IPS DF 4.7 (cell line): ENCODE measurements around the gene NRDE2.
"Not testable (repeated sequence)": the region's sequence is repeated elsewhere in the genome, so short reads cannot be mapped to it uniquely, and the experiment has no call there.

ENCODE experiments used
- DNase-seq: peaks from one replicate; pipeline ENCODE4 v3.0.0-alpha.2; 2013; ENCODE audit warnings: low spot score; ENCODE audit errors: extremely low read depth

Gene NRDE2

DNA sequence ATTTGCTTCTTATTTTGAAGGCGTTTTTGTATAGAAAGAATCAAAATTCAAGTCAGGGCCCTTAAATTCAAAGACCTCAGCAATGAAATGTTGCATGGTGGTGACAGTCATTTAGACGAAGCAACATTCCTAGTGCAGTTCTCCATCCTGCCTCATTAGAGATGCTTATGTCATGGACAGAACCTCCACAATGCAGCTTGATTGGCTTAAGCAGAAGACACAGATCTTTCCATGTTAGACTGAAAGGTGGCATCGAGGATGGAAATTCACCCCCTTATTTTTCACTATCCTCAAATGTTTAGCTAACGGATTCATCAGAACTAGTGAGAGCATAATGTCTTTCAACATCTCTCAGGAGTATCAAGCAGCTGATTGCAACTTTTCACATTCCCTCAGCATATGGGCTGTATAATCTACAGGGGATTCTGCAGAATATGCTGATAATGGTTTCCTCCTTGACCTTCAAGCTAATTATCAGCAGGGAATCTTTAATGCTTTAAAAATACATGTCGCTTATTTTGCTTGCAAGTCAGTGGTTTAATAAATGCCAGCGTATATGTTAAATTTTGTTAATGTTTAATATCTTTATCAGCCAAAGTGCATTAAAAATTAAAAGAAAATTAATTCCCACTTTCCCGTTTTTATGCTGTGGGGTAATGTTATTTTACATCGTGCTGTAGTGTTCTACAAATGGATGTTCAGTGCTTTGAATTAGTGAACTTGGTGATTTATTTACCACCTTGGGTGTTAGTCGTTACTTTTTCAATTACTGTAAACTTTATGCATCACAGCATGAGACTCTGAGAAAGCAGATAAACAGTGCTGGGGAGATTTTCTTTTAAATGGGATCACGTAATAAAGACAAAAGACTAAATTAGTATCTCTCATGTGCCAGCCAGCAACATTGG is 12.8 kb upstream of the NRDE2 start:
- DNase-seq, result no peak

- DNase-seq, result no peak
Measured at GRCh38 chr14:90342327-90342726, 10.6 kb upstream of the NRDE2 start.

- no peak for DNase-seq
Measured at GRCh38 chr14:90341784-90342183, 10.0 kb upstream of the NRDE2 start.

DNA sequence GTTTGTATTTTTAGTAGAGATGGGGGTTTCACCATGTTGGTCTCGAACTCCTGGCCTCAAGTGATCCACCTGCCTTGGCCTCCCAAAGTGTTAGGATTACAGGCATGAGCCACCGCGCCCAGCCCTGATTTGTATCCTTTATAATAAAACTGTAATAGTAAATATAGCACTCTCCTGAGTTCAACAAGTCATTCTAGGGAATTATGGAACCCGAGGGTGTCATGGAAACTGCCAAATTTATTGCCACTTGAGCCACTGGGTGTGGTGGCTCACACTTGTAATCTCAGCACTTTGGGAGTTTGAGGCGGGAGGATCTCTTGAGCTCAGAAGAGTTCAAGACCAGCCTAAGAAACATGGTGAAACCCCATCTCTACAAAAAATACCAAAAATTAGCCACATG is 9.5 kb upstream of the NRDE2 start:
- DNase-seq, result not testable (repeated sequence)

DNA sequence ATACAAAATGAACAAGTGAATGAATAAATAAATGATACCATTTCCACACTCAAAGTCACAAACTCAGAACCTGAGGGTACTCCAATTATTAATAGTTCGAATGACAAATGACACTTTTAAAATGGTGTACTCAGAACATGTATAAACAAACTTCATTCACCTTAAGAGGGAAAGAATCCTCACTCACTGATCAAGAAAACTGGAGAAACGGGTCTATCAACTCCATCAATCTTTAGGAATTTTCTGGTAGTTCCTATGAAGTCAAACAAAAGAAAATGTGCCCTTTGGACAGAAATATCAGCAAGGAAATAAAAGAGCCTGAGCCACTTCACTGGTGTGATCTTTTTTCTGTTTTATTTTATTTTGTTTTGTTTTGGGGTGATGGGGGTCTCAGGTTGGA is 5.2 kb upstream of the NRDE2 start:
- DNase-seq, result no peak

- DNase-seq, result no peak
Measured at GRCh38 chr14:90336401-90336800, 4.7 kb upstream of the NRDE2 start.

GRCh38 chr14:90332271-90332584 is 487 bp upstream of the NRDE2 start:
- DNase-seq, result no peak

DNA sequence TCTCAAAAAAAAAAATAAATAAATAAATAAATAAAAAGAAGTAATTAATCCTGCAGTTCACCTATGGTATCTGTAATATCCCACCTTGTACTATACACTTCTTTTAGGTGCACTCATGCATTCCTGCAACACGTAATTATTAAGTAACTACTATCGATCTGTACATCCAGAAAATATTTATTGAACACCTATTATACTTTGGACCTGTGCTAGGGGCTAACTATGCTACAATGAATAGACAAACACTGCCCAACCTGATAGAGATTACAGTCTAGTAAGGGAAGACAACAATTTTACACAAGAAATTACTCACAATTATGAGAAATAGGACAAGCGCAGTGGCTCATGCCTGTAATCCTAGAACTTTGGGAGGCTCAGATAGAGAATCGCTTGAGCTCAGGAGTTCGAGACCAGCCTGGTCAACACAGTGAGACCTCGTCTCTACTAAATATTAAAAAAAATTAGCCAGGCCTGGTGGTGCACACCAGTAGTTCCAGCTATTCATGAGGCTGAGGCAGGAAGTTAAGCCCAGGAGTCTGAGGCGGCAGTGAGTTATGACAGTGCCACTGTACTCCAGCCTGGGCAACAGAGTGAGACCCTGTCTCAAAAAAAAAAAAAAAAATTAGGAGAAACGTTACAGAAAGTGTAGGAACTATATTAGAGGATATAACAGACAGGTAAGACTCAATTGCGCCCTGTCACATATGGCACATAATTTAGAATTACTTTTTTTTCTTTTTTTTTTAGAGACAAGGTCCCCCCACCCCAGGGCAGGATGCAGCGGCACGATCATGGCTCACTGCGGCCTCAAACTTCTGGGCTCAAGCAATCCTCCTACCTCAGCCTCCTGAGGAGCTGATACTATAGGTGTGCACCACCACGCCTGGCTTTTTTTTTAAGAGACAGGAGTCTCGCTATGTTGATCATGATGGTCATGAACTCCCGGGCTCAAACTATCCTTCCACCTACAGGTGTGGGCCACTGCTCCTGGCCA is 1.2 kb downstream of the NRDE2 start:
- no peak for DNase-seq

GRCh38 chr14:90321891-90322290 is 9.8 kb downstream of the NRDE2 start:
- DNase-seq, result no peak

DNA sequence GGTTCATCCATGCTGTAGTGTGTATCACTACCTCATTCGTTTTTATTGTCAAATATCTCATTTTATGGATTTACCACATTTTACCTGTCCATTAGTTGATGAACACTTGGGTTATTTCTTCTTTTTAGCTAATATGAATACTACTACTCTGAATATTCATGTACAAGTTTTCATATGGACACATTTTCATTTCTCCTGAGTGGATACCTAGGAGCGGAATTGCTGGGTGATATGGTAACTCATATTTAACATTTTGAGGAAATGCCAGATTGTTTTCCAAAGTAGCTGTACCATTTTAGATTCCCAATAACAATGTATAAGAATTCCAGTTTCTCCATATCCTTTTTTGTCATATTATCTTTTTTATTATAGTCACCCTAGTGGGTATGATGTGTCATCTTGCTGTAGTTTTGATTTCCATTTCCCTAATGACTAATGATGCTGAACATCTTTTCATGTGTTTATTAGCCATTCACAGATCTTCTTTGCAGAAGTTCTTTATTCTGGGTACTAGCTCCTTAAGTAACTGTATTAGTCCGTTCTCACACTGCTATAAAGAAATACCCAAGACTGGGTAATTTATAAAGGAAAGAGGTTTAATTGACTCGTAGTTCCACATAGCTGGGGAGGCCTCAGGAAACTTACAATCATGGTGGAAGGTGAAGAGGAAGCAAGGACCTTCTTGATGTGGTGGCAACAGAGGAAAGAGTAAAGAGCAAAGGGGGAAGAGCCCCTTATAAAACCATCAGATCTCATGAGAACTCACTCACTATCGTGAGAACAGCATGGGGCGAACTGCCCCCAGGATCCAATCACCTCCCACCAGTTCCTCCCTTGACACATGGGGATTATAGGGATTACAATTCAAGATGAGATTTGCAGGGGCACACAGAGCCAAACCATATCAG is 11.9 kb downstream of the NRDE2 start:
- no peak for DNase-seq

- no peak for DNase-seq
Measured at GRCh38 chr14:90319173-90319572, 12.6 kb downstream of the NRDE2 start.

DNA sequence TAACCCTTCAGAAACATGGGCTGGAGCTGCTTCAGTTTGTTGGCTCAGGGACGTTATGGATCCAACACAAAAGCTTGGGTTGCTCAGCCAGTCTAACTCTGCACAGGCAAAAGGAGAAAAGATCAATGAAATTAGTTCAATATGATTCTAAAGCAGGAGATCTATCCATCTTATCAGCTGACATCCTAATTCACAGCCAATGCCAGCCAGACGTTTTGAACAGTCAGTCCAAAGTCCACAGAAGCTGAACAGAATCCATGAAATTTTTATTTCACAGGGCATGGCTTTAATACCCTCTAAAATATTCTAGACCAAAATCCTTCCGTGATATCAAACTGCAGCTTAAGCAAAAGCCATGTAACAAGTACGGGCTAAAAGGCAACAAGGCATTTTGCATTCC is 13.7 kb downstream of the NRDE2 start:
- no peak for DNase-seq

GRCh38 chr14:90317286-90317685 is 14.5 kb downstream of the NRDE2 start:
- DNase-seq, result no peak

DNA sequence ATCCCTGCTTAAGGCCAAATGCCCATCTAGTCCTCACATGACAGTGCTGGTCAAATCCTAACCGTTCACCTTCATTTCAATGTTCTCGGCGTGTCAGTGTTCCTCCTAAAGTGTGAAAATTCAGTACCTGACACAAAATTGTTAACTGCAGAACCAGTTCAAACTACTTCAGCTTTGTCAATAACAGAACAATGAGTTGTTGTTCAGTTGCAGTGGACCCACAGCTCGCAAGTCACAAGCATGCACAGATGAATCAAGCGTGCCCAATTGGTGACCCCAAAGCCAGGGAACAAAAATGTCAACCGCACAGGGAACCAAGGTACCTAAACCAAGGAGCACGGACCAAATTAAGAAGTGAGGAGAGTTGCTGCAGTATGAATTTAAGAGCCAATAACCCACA is 23.2 kb downstream of the NRDE2 start:
- DNase-seq, result no peak

DNA sequence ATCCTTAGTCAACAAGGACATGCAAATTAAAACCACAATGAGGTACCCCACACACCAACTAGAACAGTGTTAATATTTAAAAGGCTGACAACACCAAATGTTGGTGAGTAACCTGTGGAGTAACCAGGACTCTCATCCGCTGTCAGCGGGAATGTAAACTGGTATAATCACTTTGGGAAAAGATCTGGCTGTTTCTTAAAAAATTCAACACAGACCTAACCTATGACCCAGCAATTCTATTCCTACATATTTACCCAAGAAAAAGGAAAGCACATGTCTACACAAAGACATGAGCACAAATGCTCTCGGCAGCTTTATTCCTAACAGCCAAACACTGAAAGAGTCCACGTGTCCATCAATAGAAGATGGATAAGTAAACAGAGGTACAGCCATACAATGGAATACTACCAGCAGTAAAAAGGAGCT is 26.6 kb downstream of the NRDE2 start:
- no peak for DNase-seq

DNA sequence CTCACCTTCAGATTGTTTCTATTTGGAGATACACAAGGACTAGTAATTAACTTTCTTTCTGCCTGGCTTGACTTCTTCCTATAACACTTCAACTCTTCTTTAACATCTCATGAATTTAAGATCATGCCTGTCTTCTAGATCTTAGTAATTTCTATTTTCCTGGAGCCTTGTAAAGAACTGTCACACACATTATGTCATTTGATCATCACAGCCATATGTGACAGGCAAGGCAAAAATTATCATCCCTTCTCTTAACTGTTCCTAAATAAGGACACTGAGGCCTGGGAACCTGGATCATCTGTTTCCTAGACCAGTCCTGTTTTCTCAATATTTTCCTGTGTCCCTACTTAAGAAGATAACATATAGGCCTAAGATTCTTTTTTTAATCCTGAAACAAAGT is 27.2 kb downstream of the NRDE2 start:
- no peak for DNase-seq

- DNase-seq, result no peak
Measured at GRCh38 chr14:90303473-90303872, 28.3 kb downstream of the NRDE2 start.

DNA sequence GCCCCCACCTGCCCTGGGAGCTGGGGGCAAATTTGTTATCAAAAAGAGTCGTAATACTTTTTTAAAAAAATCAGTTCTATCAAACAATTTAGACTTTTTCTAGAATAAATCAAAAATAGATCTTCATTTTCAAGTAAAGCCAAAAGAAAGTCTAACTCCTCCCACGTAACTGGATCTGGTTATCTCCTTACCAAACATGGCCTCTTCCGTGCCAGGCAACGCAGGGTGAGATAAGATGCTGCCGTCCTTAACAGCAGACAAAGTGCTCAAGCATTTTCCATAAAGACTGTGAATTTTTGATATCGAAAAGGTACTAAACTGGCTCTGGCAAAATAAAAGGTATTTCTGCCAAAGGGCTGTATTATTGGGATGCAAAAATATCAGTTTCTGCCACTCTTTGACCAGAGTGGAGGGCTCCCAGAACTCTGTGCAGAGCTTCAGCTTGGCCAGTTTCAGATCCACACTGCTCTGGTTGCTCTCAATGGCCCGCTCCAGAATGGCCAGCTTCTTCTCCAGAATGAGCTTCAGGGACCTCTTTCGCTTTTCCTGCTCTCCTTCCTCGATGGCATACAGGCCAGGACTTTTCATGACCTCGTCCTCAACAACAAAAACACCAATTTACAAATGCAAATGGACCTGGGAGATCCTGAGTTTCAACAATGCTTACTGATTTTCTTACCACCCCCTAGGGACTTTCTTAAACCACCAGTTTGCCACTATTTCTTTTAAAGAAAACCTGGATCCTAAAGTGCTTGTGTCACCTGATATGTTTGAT is 29.0 kb downstream of the NRDE2 start:
- DNase-seq, result no peak

GRCh38 chr14:90301668-90302090 is 30.1 kb downstream of the NRDE2 start:
- no peak for DNase-seq

DNA sequence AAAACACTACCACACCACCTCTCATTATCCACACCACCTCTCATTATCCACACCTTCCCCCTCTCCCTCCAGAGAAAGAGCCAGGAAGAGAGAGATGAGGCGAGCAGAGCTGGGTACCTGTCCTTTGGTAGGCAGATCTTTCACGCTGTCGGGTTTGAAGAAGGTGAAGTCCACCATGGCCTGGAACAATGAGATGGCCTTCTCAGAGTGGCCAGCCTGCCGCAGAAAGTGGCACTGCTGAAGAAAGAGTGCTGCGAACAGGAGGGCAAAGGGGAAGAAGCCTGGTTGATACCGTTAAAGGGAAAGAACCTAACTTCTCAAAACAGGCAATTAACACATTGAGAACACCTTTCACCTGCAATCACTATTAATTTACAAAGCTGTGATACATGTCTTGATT is 30.6 kb downstream of the NRDE2 start:
- DNase-seq, result no peak
